GM12891 (cell line): Measurements from ENCODE around the gene MUC13.

Experiments
- POLR2A ChIP-seq: IDR thresholded peaks from 2 replicates; pipeline ENCODE4 v1.6.1; 2011; ENCODE audit warnings: low read depth, low read length, control low read depth
- POLR2AphosphoS5 ChIP-seq: IDR thresholded peaks from 2 replicates; pipeline ENCODE4 v1.6.1; 2011; ENCODE audit warnings: low read depth, low read length, control low read depth
- POU2F2 ChIP-seq: IDR thresholded peaks from 2 replicates; pipeline ENCODE4 v1.6.1; 2011; ENCODE audit warnings: low read depth, mild to moderate bottlenecking, control low read depth, low read length, moderate library complexity
- SPI1 ChIP-seq: IDR thresholded peaks from 2 replicates; pipeline ENCODE4 v1.6.1; 2011; ENCODE audit warnings: low read depth, low read length, control low read depth
- TAF1 ChIP-seq: IDR thresholded peaks from 2 replicates; pipeline ENCODE4 v1.6.1; 2011; ENCODE audit warnings: low read depth, low read length, control low read depth

DNA sequence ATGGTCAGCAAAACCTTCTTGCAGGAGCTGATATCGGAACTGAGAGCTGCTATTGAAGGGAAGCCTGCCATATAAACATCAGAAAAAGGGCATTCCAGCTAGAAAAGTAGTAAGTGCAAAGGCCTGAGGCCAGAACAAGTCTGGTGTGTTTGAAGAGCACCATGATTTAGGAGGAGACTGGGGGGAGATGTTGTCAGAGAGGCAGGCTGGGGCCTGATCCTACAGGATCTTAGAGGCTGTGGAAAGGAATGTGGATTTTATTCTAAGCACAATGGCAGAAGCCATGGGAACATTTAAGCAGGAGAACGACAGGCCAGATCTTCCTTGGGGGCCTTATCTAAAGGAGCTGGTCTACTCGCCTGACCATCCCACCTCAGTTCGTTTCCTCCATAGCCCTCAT is 5.1 kb upstream of the MUC13 start:
- no peak for TF ChIP-seq POLR2AphosphoS5
- no peak for TF ChIP-seq TAF1
- no peak for TF ChIP-seq POLR2A
- no peak for TF ChIP-seq SPI1
- no peak for TF ChIP-seq POU2F2
